Muscle layer of colon (tissue), 2 donors: ENCODE data around the gene YWHAE.

Source experiments
- H3K27ac ChIP-seq: one replicate; pipeline ENCODE4 v1.7.0; 2013; ENCODE audit warnings: low read depth, mild to moderate bottlenecking, low read length, moderate library complexity
- H3K27me3 ChIP-seq, 2 donors: one replicate each; pipeline ENCODE4 v1.7.0; 2013; ENCODE audit warnings: low read length in 2 of 2, mild to moderate bottlenecking in 2 of 2; ENCODE audit not compliant: insufficient read depth in 2 of 2, control insufficient read depth in 1 of 2
- H3K36me3 ChIP-seq: one replicate; pipeline ENCODE4 v1.7.0; 2013; ENCODE audit warnings: mild to moderate bottlenecking, low read length; ENCODE audit not compliant: insufficient read depth
- H3K4me1 ChIP-seq: one replicate; pipeline ENCODE4 v1.7.0; 2013; ENCODE audit warnings: mild to moderate bottlenecking, low read length; ENCODE audit not compliant: insufficient read depth
- H3K4me3 ChIP-seq, 2 donors: one replicate each; pipeline ENCODE4 v1.7.0; 2013; ENCODE audit warnings: low read length in 2 of 2, low read depth in 1 of 2, mild to moderate bottlenecking in 1 of 2, moderate library complexity in 1 of 2
- H3K9ac ChIP-seq: one replicate; pipeline ENCODE4 v1.7.0; 2013; ENCODE audit warnings: low read length
- H3K9me3 ChIP-seq: one replicate; pipeline ENCODE4 v1.7.0; 2013; ENCODE audit warnings: mild to moderate bottlenecking, low read length
- donor health status: abdominal sarcoma.
- donor health status: Adenocarcinoma of cecum.

The YWHAE gene

GRCh38 chr17:1300371-1300905 lies 99.6 kb downstream of the YWHAE start:
- Histone ChIP-seq H3K9ac (no peak overlapping the region), H3K27ac (no peak overlapping the region), H3K4me1 (peaks cover 6% of the 10 kb centered on the region), H3K4me3 (no peak overlapping the region), H3K9me3 (no peaks in the 10 kb centered on the region), H3K36me3 (no peaks in the 10 kb centered on the region), H3K27me3 (peaks cover 0 to 37% of the 10 kb centered on the region in 2 donors)

GRCh38 chr17:1299552-1300370 lies 100.3 kb downstream of the YWHAE start:
- H3K4me1 ChIP-seq: peaks cover 6% of the 10 kb centered on the region
- no peak overlapping the region for H3K4me3 ChIP-seq
- no peak overlapping the region for H3K27ac ChIP-seq
- H3K9ac ChIP-seq: no peak overlapping the region
- no peaks in the 10 kb centered on the region for H3K9me3 ChIP-seq
- H3K36me3 ChIP-seq: no peaks in the 10 kb centered on the region
- H3K27me3 ChIP-seq: peaks cover 0 to 33% of the 10 kb centered on the region in 2 donors

DNA sequence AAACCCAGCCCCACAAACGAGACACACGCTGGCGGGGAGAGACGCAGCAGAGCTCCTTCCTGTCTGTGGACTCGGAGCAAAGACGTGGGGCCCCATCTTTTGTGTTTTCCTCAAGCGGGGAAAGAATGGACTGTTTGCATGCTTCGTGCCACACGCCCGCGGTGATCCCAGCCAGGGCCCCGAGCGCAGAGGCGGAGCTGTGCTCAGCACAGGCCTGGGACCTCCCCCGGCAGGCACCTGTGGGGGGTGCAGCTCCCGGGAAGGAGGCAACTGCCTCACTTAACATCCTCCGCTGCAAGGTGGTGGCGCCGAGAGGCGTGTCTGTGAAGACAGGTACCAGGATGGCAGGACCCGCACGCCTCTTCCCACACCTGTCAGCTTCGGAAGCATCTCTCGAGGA lies 101.4 kb downstream of the YWHAE start:
- H3K27me3 ChIP-seq: peaks cover 0 to 32% of the 10 kb centered on the region in 2 donors
- H3K36me3 ChIP-seq: no peaks in the 10 kb centered on the region
- H3K9me3 ChIP-seq: no peaks in the 10 kb centered on the region
- H3K4me1 ChIP-seq: peaks cover 6% of the 10 kb centered on the region
- no peak overlapping the region for H3K4me3 ChIP-seq
- no peak overlapping the region for H3K27ac ChIP-seq
- H3K9ac ChIP-seq: no peak overlapping the region
